T follicular helper cell (primary cell): ENCODE measurements around the gene HS3ST3B1.

Experiments used
- DNase-seq: peaks from one replicate; pipeline ENCODE4 v3.0.0-alpha.2; 2020; ENCODE audit warnings: low read depth

HS3ST3B1 gene

DNA sequence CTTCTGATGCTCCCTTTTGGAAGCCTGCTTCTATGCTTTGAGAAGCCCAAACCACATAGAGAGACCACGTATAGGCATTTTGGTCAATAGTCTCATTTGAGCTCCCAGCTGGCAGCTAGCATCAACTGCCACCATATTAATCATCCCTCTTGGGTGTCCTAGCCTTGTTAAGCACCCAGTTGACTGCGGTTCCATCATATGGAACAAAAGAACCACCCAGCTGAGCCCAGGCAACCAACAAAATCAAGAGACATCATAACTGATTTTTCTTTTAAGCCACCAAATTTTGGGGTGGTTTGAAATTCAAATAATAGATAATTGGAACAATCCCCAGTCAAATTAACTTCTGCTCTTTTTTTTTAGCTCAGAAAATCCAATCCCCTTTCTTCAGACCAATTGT, 53.9 kb downstream of the HS3ST3B1 start:
- no peak for DNase-seq

GRCh38 chr17:14355556-14355955, 54.7 kb downstream of the HS3ST3B1 start:
- no peak for DNase-seq

- no peak for DNase-seq
Observed at GRCh38 chr17:14359163-14360020, 58.5 kb downstream of the HS3ST3B1 start.

- no peak for DNase-seq
Observed at GRCh38 chr17:14360856-14361255, 60.0 kb downstream of the HS3ST3B1 start.

DNA sequence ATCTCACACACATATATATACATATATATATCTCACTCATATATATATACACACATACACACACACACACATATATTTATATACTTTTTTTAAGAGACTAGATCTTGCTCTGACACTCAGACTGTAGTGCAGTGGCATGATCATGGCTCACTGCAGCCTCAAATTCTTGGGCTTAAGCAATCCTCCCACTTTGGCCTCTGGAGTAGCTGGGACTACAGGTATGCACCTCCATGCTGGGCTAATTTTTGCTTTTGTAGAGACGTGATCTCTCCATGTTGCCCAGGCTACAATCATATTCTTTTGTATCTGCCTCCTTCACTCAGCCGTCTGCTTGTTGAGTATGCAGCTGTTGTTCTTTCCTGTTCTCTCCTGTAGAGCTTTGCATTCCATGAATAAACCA, 60.6 kb downstream of the HS3ST3B1 start:
- no peak for DNase-seq

DNA sequence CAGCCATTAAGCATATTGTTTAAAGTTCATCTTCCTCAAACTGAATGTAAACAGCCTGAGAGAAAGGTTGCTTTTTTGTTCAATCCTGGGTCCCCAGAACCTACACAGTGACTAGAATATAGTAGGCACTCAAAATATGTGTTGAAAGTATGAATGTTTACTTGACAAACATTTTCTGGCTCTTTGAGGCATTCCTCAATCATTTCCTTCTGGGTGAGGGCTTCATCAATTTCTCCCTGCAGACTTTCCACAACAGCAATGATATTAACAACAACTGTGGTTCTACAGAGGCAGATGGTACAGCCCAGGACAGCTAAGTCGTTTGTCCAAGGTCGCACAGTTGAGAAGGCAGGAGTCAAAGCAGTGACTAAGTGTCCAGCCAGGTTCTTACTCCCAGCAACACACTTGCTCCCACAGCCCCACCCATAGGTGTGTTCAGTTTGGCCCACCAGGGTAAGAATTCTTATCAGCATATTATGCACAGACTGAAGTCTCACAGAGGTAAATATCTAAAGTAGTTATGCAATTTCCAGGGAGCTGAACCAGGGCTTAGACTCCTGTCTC, 61.1 kb downstream of the HS3ST3B1 start:
- DNase-seq, result no peak

DNA sequence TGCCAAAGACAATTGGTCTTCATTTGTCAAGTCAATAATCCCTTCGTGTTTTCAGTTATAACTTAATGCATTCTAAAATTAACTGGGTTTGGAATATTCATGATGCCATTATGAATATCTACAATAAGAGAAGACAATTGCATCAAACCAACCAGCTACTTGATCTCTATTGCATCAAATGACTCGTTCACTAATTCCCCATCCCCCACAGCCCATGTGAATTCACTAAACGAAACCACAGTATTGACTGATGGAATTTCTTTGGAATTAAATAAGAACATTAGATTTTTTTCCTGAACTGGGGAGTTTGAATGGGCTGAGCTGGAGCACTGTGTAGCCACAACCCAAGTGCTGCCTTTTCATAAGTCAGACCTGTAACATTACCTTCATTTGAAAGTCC, 65.3 kb downstream of the HS3ST3B1 start:
- no peak for DNase-seq

GRCh38 chr17:14372461-14372860, 71.6 kb downstream of the HS3ST3B1 start:
- no peak for DNase-seq

DNA sequence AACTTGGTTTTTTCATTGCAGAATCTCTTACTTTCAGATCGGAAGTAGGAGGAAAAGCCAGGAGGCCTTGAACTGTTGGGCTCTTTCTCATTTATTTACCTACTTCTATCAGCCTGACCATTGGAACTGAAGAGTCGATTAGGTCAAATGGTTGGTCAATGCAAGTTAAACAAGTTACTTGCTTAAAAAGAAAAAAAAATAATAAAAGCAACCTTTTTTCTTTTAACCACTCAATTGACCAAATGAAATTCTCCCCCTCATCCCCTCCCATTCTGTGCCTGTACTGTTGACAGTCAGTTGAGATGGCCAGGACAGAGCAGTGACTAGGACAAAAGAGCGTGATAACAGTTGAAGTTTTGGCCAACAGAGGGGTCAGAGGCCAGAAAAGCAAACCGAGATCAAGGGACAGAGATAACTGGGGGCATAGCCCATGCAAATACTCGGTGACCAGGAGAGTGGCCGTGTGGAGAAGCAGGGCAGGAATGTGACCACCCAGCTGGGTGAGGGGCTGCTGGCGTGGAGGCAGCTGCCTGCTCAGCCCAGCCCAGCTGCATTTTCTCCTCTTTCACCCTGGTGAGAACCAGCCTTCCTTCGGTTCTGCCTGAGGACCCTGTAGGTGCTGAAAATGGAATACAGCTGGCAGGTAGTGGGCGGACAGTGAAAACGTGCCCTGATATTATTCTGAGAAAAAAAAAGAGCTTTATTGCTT, 72.2 kb downstream of the HS3ST3B1 start:
- no peak for DNase-seq

DNA sequence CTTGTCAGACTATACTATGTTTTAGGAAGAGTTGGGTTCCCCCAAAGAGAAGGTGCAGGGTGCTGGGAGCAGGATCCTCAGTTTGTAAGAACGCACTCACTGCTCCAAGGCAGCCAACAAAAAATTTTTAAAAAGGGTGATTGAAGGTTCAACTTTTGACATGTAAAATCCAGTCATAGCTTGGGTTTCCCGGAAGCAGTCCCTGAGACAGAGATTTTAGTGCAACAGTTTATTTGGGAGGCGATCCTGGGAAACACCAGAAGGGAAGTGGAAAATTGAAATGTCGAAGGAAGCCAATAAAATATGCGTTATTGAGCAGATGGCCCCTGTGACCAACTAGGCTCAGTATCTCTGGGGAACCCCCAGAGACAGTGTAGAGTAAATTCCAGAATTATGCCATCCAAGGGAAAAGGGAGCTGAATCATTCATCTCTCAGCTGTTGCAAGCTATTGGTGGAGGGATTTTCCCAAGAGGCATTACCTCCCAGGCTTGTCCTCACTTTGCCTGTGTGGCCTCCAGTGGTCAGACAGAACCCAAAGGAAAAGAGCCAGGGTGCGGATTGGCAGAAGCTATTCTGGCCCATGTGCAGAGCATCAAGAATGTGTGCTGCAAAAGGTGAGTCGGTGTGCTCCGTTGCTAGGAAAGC, 72.9 kb downstream of the HS3ST3B1 start:
- no peak for DNase-seq

DNA sequence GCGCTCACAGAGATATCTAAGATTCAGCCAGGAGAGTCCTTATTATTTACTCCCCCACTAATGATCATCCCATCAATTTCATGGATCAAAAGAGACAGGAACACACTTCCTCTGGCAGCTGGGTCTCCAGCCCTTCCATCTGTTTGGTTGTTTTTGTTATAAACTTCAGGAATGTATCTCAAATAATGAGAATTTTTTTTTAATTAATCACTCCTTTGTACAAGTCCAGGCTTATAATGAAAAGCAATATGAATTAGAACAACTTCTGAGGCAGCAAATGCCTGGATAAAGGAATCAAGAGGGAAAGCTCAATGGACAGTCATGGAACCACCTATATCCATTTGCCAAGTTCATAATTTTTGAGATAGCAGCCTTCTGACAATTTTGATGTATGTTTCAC, 73.4 kb downstream of the HS3ST3B1 start:
- DNase-seq, result no peak

- DNase-seq, result no peak
Observed at GRCh38 chr17:14376666-14377065, 75.8 kb downstream of the HS3ST3B1 start.

DNA sequence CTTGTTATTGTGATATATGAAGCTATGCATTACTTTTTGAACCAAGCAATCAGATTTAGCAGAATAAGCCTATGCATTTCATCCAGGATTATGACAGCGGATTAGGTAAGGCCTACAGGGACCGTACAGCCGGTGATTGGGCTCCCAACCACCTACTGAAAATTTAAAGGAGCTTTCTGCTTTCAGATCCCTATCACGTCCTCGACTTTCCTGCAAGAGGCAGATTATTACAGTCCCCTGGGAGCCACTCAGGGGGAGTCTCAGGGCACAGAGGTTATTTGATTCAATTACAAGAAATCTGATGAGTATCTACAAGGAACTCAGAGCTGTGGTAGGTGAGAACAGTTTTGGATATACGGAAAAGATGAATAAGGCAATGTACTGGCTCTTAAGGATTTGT, 80.7 kb downstream of the HS3ST3B1 start:
- no peak for DNase-seq

GRCh38 chr17:14387036-14387435, 86.2 kb downstream of the HS3ST3B1 start:
- DNase-seq, result no peak

DNA sequence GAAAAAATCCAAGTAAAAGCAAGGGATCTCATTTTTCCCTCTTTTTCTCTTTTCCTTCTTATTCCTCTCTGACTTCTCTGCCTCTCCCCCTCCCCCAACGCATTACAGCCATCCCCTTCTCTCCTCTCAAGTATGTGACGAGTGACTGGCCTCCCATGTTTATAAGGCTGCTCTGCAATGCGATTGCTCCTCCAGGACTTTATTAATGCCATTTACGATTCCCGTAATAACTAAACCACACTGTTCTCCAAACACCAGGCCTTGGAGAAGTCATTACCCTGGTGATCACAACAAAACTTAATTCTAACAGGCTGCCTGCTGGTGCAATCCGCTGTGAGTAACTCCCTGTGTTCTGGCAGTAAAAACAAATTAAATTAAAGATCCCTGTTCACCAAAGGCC, 88.8 kb downstream of the HS3ST3B1 start:
- no peak for DNase-seq

- DNase-seq, result no peak
Observed at GRCh38 chr17:14393723-14394122, 92.8 kb downstream of the HS3ST3B1 start.

DNA sequence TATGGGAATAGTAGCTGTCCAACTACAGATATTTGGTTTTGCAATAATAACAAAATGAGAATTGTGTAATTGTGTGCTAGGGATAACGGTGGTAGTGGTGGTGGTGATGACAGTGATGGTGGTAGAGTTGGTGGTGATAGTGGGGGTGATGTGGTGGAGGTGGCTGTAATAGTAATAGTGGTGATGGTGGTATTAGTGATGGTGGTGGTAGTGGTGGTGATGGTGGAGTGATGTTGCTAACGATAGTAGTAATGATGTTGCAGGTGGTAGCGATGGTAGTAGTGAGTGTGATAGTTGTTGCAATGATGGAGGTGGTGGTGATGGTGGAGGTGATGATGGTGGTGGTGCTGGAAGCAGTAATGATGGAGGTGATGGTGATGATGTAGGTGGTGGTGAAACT, 94.4 kb downstream of the HS3ST3B1 start:
- no peak for DNase-seq

DNA sequence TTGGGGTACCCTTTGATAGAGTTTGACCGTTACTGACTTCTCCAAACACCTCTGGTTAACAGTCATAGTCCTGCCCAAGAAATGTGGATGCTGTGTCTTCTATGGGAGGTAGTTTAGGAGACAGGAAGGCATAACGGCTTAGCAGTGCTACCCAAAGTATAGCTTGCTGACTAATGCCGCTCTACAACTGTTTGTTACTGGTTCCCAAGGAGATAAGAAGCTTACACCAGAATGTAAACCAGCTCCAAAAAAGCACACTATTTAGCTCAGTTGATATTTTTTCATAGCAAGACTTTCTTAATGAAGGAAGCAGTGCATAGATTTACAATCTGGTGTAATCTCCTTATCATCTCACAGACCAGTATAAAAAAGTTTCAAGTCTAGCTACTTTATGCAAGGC, 95.7 kb downstream of the HS3ST3B1 start:
- DNase-seq, result no peak

GRCh38 chr17:14398766-14399165, 97.9 kb downstream of the HS3ST3B1 start:
- DNase-seq, result no peak
